Neuron (in vitro differentiated cells): Measurements from ENCODE around the gene DIO2.

ENCODE experiments used
- H2AFZ ChIP-seq: one replicate; pipeline ENCODE4 v1.6.1; 2013; ENCODE audit warnings: low read depth, mild to moderate bottlenecking, inconsistent platforms, low read length, moderate library complexity
- H3K27me3 ChIP-seq: one replicate; pipeline ENCODE4 v1.6.1; 2013; ENCODE audit warnings: low read length; ENCODE audit not compliant: insufficient read depth
- H3K36me3 ChIP-seq: one replicate; pipeline ENCODE4 v1.6.1; 2013; ENCODE audit warnings: low read length; ENCODE audit not compliant: insufficient read depth
- H3K4me1 ChIP-seq: one replicate; pipeline ENCODE4 v1.6.1; 2013; ENCODE audit warnings: low read length; ENCODE audit not compliant: insufficient read depth
- H3K4me3 ChIP-seq: 2 replicates; pipeline ENCODE4 v1.5.1; 2013; ENCODE audit warnings: mild to moderate bottlenecking, low read length, moderate library complexity
- H3K9me3 ChIP-seq: one replicate; pipeline ENCODE4 v1.6.1; 2013; ENCODE audit warnings: low read length

The DIO2 gene

GRCh38 chr14:80211153-80212022, at the start of gene DIO2:
DIO2 (minus strand) TSS chr14:80211504; CDS start chr14:80211472, 32 bp downstream.
- Histone ChIP-seq H3K4me3 (no peak within 1 kb of the TSS), H3K4me1 (peaks cover 4% of the 10 kb centered on the region), H2AFZ (no peak within 1 kb of the TSS), H3K9me3 (no peaks in the 10 kb centered on the region), H3K36me3 (no peaks in the 10 kb centered on the region), H3K27me3 (no peaks in the 10 kb centered on the region)

- H3K9me3 ChIP-seq = no peaks in the 10 kb centered on the region
- H2AFZ ChIP-seq = no peak overlapping the region
- H3K36me3 ChIP-seq = no peaks in the 10 kb centered on the region
- H3K27me3 ChIP-seq = no peaks in the 10 kb centered on the region
- no peaks in the 10 kb centered on the region for H3K4me1 ChIP-seq
- H3K4me3 ChIP-seq = no peak overlapping the region
Observed at GRCh38 chr14:80260645-80261044, 49.3 kb upstream of the DIO2 start.

DNA sequence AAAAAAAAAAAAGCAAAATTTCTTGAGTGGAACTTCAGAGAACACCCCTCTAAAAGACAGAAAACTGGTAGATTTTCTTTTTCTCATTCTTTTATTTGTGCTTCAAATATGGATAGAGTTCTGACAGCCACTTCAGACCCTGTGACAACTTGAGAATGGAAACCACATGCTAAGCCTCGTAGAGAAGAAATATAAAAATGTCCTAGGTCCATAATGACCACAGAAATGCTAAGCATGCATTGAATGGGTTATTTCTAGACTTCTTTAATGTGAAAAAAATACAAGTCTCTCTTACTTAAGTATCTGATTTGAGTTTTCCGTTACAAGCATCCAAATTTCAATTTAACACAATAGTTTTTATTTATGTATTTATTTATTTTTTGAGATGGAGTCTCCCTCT, 28.3 kb upstream of the DIO2 start:
- no peaks in the 10 kb centered on the region for H3K4me1 ChIP-seq
- no peaks in the 10 kb centered on the region for H3K27me3 ChIP-seq
- no peak overlapping the region for H3K4me3 ChIP-seq
- H2AFZ ChIP-seq = no peak overlapping the region
- peaks cover 6% of the 10 kb centered on the region for H3K9me3 ChIP-seq
- no peaks in the 10 kb centered on the region for H3K36me3 ChIP-seq

DNA sequence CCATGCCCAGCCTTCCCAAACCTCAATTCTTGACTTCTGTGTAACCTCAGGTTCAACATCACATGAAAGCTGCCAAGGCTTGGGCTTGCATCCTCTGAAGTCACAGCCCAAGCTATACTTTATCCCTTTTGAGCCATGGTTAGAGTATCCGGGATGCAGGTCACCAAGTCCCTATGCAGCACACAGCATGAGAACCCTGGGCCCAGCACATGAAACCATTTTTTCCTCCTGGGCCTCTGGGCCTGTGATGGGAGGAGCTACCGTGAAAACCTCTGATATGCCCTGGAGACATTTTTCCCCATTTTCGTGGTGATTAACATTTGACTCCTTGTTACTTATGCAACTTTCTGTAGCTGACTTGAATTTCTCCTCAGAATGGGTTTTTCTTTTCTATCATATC, 25.8 kb upstream of the DIO2 start:
- Histone ChIP-seq H3K4me1 (no peaks in the 10 kb centered on the region), H2AFZ (no peak overlapping the region), H3K9me3 (peaks cover 6% of the 10 kb centered on the region), H3K36me3 (no peaks in the 10 kb centered on the region), H3K4me3 (no peak overlapping the region), H3K27me3 (no peaks in the 10 kb centered on the region)

- Histone ChIP-seq H3K36me3 (no peaks in the 10 kb centered on the region), H2AFZ (no peak overlapping the region), H3K4me3 (no peak overlapping the region), H3K27me3 (no peaks in the 10 kb centered on the region), H3K4me1 (no peaks in the 10 kb centered on the region), H3K9me3 (peaks cover 6% of the 10 kb centered on the region)
Observed at GRCh38 chr14:80233470-80234089, 22.3 kb upstream of the DIO2 start.

DNA sequence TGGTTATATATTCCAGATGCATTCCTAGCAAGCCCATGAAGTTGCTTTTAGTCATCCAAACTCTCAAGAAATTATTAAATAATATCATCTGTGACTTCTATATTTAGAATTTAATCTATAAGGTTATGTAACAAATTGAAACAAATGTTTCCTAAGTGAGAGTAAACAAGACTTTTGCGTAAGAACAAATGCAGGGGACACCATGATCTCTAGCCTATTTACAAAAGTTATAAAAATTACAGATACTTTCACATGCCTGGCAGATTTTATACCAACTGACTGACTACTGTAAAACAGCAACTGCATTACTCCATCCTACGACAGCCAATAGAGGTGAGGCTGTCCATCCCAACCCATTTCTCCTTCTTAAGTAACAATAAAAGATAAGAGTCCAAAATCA, 20.4 kb upstream of the DIO2 start:
- Histone ChIP-seq H3K4me1 (no peaks in the 10 kb centered on the region), H3K36me3 (no peaks in the 10 kb centered on the region), H2AFZ (no peak overlapping the region), H3K27me3 (no peaks in the 10 kb centered on the region), H3K4me3 (no peak overlapping the region), H3K9me3 (peaks cover 3% of the 10 kb centered on the region)

- Histone ChIP-seq H3K4me3 (no peak overlapping the region), H3K4me1 (no peaks in the 10 kb centered on the region), H2AFZ (no peak overlapping the region), H3K9me3 (no peaks in the 10 kb centered on the region), H3K27me3 (no peaks in the 10 kb centered on the region), H3K36me3 (no peaks in the 10 kb centered on the region)
Observed at GRCh38 chr14:80223696-80224465, 12.6 kb upstream of the DIO2 start.

GRCh38 chr14:80216818-80217217, 5.5 kb upstream of the DIO2 start:
- H3K4me1 ChIP-seq = no peaks in the 10 kb centered on the region
- H3K36me3 ChIP-seq = no peaks in the 10 kb centered on the region
- no peak overlapping the region for H3K4me3 ChIP-seq
- H3K27me3 ChIP-seq = no peaks in the 10 kb centered on the region
- no peak overlapping the region for H2AFZ ChIP-seq
- no peaks in the 10 kb centered on the region for H3K9me3 ChIP-seq

GRCh38 chr14:80215756-80216581, 4.7 kb upstream of the DIO2 start:
- Histone ChIP-seq H3K4me3 (no peak overlapping the region), H3K27me3 (no peaks in the 10 kb centered on the region), H2AFZ (no peak overlapping the region)

DNA sequence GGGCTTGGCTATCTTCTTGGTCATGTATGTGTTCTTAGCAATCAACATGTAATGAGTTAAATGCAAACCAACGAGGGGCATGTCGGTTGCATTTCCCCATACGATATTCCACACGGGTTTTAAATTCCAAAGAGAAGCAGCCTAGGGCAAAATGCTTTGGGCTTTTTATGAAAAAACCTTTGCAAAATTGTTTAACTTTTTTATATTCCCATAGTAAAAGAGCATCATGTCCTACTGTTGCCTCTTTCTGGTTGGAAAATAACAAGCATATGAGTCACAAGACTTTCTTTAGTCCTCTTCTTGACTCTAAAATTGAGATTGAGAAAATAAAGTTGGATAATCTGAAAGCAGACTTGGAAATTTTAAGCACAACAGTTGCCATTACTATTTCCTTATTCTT, 3.8 kb upstream of the DIO2 start:
- Histone ChIP-seq H3K4me1 (no peaks in the 10 kb centered on the region), H3K27me3 (no peaks in the 10 kb centered on the region), H3K36me3 (no peaks in the 10 kb centered on the region), H3K4me3 (no peak overlapping the region), H2AFZ (no peak overlapping the region), H3K9me3 (no peaks in the 10 kb centered on the region)

More at GRCh38 chr14:80215756-80216581, 4.7 kb upstream of the DIO2 start:
- Histone ChIP-seq H3K4me1 (no peaks in the 10 kb centered on the region), H3K9me3 (no peaks in the 10 kb centered on the region), H3K36me3 (no peaks in the 10 kb centered on the region)

- Histone ChIP-seq H3K4me3 (no peak overlapping the region), H2AFZ (no peak overlapping the region), H3K9me3 (no peaks in the 10 kb centered on the region), H3K27me3 (no peaks in the 10 kb centered on the region), H3K4me1 (no peaks in the 10 kb centered on the region), H3K36me3 (no peaks in the 10 kb centered on the region)
Observed at GRCh38 chr14:80213602-80214001, 2.3 kb upstream of the DIO2 start.

DNA sequence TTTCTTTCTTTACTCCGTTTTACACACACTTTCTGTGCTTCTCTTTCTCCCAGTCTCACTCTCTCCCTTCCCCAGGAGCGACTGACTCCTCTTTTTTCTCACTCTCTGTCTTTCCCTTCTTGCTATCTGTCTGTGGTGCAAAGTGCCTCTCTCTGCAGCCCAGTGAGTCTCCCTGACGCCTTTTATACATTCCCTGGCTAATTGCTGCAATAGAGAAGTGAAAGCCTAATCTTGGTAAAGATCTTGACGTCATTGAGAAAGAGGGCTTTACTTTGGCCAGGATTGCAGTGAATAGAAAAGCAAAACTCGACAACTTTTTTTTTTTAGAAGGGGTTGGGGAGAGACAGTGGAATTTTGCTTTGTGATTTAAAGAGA, 706 bp upstream of the DIO2 start:
- no peak overlapping the region for H3K4me3 ChIP-seq

More for the DNA sequence above, 706 bp upstream of the DIO2 start:
- H3K27me3 ChIP-seq = no peaks in the 10 kb centered on the region
- peaks cover 4% of the 10 kb centered on the region for H3K4me1 ChIP-seq
- H2AFZ ChIP-seq = no peak overlapping the region
- H3K9me3 ChIP-seq = no peaks in the 10 kb centered on the region
- H3K36me3 ChIP-seq = no peaks in the 10 kb centered on the region
